Measurements from ENCODE around the gene PBX1.

Gene PBX1

DNA sequence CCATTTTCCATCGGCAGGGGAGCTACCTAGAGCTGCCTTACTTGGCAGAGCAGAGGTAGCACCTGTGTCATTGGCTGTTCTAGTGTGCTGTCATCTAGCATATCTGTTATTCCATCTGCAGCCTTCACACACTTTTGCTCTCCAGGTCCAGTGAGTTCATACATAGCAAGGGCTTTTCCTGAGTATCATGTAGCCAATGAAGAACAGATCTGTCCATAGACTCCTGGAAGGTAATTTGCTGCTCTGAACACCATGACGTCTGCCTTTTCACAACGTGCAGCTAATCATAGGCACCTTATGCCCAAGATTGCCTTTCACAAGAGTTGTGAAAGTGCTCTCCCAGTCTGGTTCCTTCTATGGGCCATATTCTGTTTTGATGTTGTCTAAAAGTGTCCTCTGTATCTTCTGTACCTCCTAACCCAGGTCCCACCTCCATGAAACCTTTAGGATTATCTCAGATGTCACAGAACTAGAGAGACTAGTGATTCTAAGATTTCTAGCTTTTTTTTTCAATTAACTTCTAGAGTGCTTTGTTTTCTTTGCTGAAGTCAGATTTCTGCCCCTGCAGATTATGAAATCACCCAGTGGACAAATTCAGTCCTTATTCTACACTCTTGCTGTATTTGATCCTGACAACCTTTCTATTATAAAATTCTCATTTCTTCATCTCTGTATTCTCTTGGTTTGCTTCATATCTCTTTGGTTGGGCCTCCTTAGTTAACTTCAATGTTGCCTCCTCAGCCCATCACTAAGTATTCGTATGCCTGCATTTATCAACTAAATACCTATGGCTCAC is 134.8 kb downstream of the PBX1 start:
- H3K27me3 ChIP-seq (ENCODE audit: insufficient read depth, low read length, poor library complexity): no peaks in the 10 kb centered on the region
- H2AFZ ChIP-seq (ENCODE audit: low read depth, low read length): no peak overlapping the region
- DNase-seq (no peak), ATAC-seq (ENCODE audit: insufficient read depth, low read depth) (no peak)
- H3K4me3 ChIP-seq (ENCODE audit: low read depth in 1 of 2, low read length in 2 of 2): no peak overlapping the region
- no peaks in the 10 kb centered on the region for H3K9me3 ChIP-seq (ENCODE audit: insufficient read depth, low read length, severe bottlenecking)
- no peak overlapping the region for H3K9ac ChIP-seq (ENCODE audit: low read depth, low read length)
- TF ChIP-seq EZH2 (IDR thresholded peaks at IDR 0.05; ENCODE audit: borderline replicate concordance, low read depth, low read length, severe bottlenecking): no peak
- TF ChIP-seq, protein P1, sequence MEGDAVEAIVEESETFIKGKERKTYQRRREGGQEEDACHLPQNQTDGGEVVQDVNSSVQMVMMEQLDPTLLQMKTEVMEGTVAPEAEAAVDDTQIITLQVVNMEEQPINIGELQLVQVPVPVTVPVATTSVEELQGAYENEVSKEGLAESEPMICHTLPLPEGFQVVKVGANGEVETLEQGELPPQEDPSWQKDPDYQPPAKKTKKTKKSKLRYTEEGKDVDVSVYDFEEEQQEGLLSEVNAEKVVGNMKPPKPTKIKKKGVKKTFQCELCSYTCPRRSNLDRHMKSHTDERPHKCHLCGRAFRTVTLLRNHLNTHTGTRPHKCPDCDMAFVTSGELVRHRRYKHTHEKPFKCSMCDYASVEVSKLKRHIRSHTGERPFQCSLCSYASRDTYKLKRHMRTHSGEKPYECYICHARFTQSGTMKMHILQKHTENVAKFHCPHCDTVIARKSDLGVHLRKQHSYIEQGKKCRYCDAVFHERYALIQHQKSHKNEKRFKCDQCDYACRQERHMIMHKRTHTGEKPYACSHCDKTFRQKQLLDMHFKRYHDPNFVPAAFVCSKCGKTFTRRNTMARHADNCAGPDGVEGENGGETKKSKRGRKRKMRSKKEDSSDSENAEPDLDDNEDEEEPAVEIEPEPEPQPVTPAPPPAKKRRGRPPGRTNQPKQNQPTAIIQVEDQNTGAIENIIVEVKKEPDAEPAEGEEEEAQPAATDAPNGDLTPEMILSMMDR (IDR thresholded peaks at IDR 0.05; ENCODE audit: borderline replicate concordance, extremely low read depth, low read length, poor library complexity, severe bottlenecking): no peak
- H3K79me2 ChIP-seq (ENCODE audit: insufficient read depth, low read length): no peaks in the 10 kb centered on the region
- H3K27ac ChIP-seq (ENCODE audit: low read length): no peak overlapping the region
- no peak overlapping the region for H3K4me2 ChIP-seq (ENCODE audit: insufficient read depth, low read length)
- no peaks in the 10 kb centered on the region for H3K36me3 ChIP-seq (ENCODE audit: insufficient read depth, low read length)
- no peaks in the 10 kb centered on the region for H3K4me1 ChIP-seq (ENCODE audit: insufficient read depth, low read length)
- H4K20me1 ChIP-seq (ENCODE audit: insufficient read depth, low read length): no peaks in the 10 kb centered on the region

DNA sequence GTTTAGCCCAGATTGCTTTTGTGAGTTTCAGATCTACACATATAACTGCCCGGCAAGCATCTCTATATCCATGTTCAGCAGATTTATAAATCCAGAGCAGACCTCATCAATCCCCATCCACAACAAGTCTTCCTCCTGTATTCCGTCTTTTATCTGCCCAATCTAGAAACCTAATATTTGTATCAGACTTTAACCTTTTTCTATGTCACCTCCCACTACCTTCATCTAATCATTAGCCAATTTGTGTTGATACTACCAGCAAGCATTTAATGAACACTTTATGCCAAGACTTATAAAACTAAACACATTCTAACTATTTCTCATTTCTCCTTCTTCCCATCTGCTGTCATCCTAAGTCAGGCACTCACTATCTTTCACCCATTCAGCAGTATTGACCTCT is 135.5 kb downstream of the PBX1 start:
- no peaks in the 10 kb centered on the region for H3K36me3 ChIP-seq (ENCODE audit: insufficient read depth, low read length)
- no peak overlapping the region for H3K4me3 ChIP-seq (ENCODE audit: low read depth in 1 of 2, low read length in 2 of 2)
- H3K4me2 ChIP-seq (ENCODE audit: insufficient read depth, low read length): no peak overlapping the region
- H3K4me1 ChIP-seq (ENCODE audit: insufficient read depth, low read length): no peaks in the 10 kb centered on the region
- no peak for DNase-seq
- no peaks in the 10 kb centered on the region for H3K79me2 ChIP-seq (ENCODE audit: insufficient read depth, low read length)
- H3K9ac ChIP-seq (ENCODE audit: low read depth, low read length): no peak overlapping the region
- no peak overlapping the region for H2AFZ ChIP-seq (ENCODE audit: low read depth, low read length)
- H3K27ac ChIP-seq (ENCODE audit: low read length): no peak overlapping the region
- H4K20me1 ChIP-seq (ENCODE audit: insufficient read depth, low read length): no peaks in the 10 kb centered on the region
- H3K9me3 ChIP-seq (ENCODE audit: insufficient read depth, low read length, severe bottlenecking): no peaks in the 10 kb centered on the region
- TF ChIP-seq EZH2 (IDR thresholded peaks at IDR 0.05; ENCODE audit: borderline replicate concordance, low read depth, low read length, severe bottlenecking): no peak
- TF ChIP-seq, protein P1 (IDR thresholded peaks at IDR 0.05; ENCODE audit: borderline replicate concordance, extremely low read depth, low read length, poor library complexity, severe bottlenecking): no peak
- H3K27me3 ChIP-seq (ENCODE audit: insufficient read depth, low read length, poor library complexity): no peaks in the 10 kb centered on the region
- ATAC-seq (ENCODE audit: insufficient read depth, low read depth): no peak

GRCh38 chr1:164695956-164696665 is 137.1 kb downstream of the PBX1 start:
- Histone ChIP-seq H3K4me2 (ENCODE audit: insufficient read depth, low read length) (no peak overlapping the region), H3K27ac (ENCODE audit: low read length) (no peak overlapping the region), H3K9ac (ENCODE audit: low read depth, low read length) (no peak overlapping the region), H2AFZ (ENCODE audit: low read depth, low read length) (no peak overlapping the region), H3K79me2 (ENCODE audit: insufficient read depth, low read length) (no peaks in the 10 kb centered on the region), H3K4me1 (ENCODE audit: insufficient read depth, low read length) (no peaks in the 10 kb centered on the region), H3K36me3 (ENCODE audit: insufficient read depth, low read length) (no peaks in the 10 kb centered on the region), H4K20me1 (ENCODE audit: insufficient read depth, low read length) (no peaks in the 10 kb centered on the region), H3K4me3 (ENCODE audit: low read depth in 1 of 2, low read length in 2 of 2) (no peak overlapping the region), H3K9me3 (ENCODE audit: insufficient read depth, low read length, severe bottlenecking) (no peaks in the 10 kb centered on the region), H3K27me3 (ENCODE audit: insufficient read depth, low read length, poor library complexity) (no peaks in the 10 kb centered on the region)
- no peak for TF ChIP-seq EZH2 (IDR thresholded peaks at IDR 0.05; ENCODE audit: borderline replicate concordance, low read depth, low read length, severe bottlenecking)
- ATAC-seq (ENCODE audit: insufficient read depth, low read depth) (no peak), DNase-seq (no peak)

DNA sequence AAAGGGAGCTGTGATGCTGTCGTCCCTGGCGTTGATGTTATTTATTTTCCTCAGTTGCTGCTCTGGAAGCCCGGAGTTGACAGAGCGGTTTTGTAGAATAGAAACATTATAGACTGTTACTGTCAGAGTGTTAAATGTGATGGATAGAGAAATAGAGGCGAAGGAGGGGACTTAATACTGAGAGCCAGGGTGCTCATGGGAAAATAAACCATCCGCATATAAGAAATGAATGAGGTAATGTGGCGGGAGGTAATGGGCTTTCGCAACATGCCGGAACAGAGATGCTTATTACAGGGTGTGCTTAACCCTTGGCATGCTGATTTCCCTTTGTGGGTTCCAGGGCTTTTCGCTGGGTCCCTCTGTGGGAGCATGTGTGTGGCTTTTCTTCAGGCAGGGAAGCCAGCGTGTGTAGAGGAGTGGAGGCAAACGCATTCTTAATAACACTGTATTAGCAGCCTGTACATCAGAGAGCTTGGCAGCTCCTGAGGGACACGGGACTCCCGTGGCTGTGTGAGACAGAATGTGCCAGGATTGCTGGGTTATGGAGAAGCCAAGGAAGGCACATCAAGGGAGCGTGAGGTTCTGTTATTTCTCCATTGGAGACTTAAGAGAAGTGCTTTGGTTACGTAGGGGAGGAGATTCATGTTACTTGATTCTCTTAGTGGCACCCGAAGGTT is 141.0 kb downstream of the PBX1 start:
- no peaks in the 10 kb centered on the region for H3K9me3 ChIP-seq (ENCODE audit: insufficient read depth, low read length, severe bottlenecking)
- H3K4me1 ChIP-seq (ENCODE audit: insufficient read depth, low read length): no peaks in the 10 kb centered on the region
- H2AFZ ChIP-seq (ENCODE audit: low read depth, low read length): no peak overlapping the region
- H3K36me3 ChIP-seq (ENCODE audit: insufficient read depth, low read length): no peaks in the 10 kb centered on the region
- no peak for ATAC-seq (ENCODE audit: insufficient read depth, low read depth)
- no peak overlapping the region for H3K4me3 ChIP-seq (ENCODE audit: low read depth in 1 of 2, low read length in 2 of 2)
- H4K20me1 ChIP-seq (ENCODE audit: insufficient read depth, low read length): no peaks in the 10 kb centered on the region
- no peaks in the 10 kb centered on the region for H3K27me3 ChIP-seq (ENCODE audit: insufficient read depth, low read length, poor library complexity)
- H3K4me2 ChIP-seq (ENCODE audit: insufficient read depth, low read length): no peak overlapping the region
- DNase-seq: no peak
- H3K79me2 ChIP-seq (ENCODE audit: insufficient read depth, low read length): no peaks in the 10 kb centered on the region
- H3K9ac ChIP-seq (ENCODE audit: low read depth, low read length): no peak overlapping the region
- TF ChIP-seq EZH2 (IDR thresholded peaks at IDR 0.05; ENCODE audit: borderline replicate concordance, low read depth, low read length, severe bottlenecking): no peak
- TF ChIP-seq, protein P1 (IDR thresholded peaks at IDR 0.05; ENCODE audit: borderline replicate concordance, extremely low read depth, low read length, poor library complexity, severe bottlenecking): no peak
- H3K27ac ChIP-seq (ENCODE audit: low read length): no peak overlapping the region

Data from DND-41 (cell line).